GM19397 (cell line): ENCODE measurements around the gene GGT7.
"Not testable (repeated sequence)": the region's sequence is repeated elsewhere in the genome, so short reads cannot be mapped to it uniquely, and the experiment has no call there.

Experiments used
- ATAC-seq: cut with Tn5 transposase; IDR thresholded peaks from one replicate; pipeline ENCODE4 v1.9.1; 2021; ENCODE audit warnings: mild to moderate bottlenecking, moderate library complexity; ENCODE audit not compliant: unreplicated experiment

Gene GGT7

GRCh38 chr20:34849778-34850177, 22.9 kb downstream of the GGT7 start:
- ATAC-seq, result no peak

GRCh38 chr20:34848597-34848996, 24.1 kb downstream of the GGT7 start:
- ATAC-seq, result no peak

GRCh38 chr20:34843421-34843820, 29.2 kb downstream of the GGT7 start:
- no peak for ATAC-seq

GRCh38 chr20:34842143-34842542, 30.5 kb downstream of the GGT7 start:
- ATAC-seq, result no peak

GRCh38 chr20:34834459-34834893, 38.2 kb downstream of the GGT7 start:
- ATAC-seq, result no peak

GRCh38 chr20:34831936-34832335, 40.7 kb downstream of the GGT7 start:
- no peak for ATAC-seq

GRCh38 chr20:34829191-34829590, 43.5 kb downstream of the GGT7 start:
- ATAC-seq, result no peak

GRCh38 chr20:34825530-34826362, 46.9 kb downstream of the GGT7 start, which contains the start of gene NCOA6:
Gene NCOA6 (minus strand): TSS chr20:34825651. CDS start chr20:34782355, 43,296 bp downstream.
- peak; percentile 51 for ATAC-seq

GRCh38 chr20:34824806-34825529, 47.7 kb downstream of the GGT7 start:
- peak; percentile 82 for ATAC-seq

GRCh38 chr20:34824452-34824805, 48.2 kb downstream of the GGT7 start:
- no peak for ATAC-seq

- no peak for ATAC-seq
Observed at GRCh38 chr20:34824026-34824425, 48.6 kb downstream of the GGT7 start.

- ATAC-seq, result no peak
Observed at GRCh38 chr20:34820805-34821578, 51.7 kb downstream of the GGT7 start.

GRCh38 chr20:34817801-34818200, 54.9 kb downstream of the GGT7 start:
- ATAC-seq, result no peak

- no peak for ATAC-seq
Observed at GRCh38 chr20:34817072-34817471, 55.6 kb downstream of the GGT7 start.

- no peak for ATAC-seq
Observed at GRCh38 chr20:34815636-34816035, 57.0 kb downstream of the GGT7 start.

- no peak for ATAC-seq
Observed at GRCh38 chr20:34808583-34808982, 64.1 kb downstream of the GGT7 start.

GRCh38 chr20:34807944-34808465, 64.7 kb downstream of the GGT7 start:
- ATAC-seq, result not testable (repeated sequence)

GRCh38 chr20:34806255-34806654, 66.4 kb downstream of the GGT7 start:
- ATAC-seq, result no peak

GRCh38 chr20:34798871-34799270, 73.8 kb downstream of the GGT7 start:
- ATAC-seq, result no peak

- no peak for ATAC-seq
Observed at GRCh38 chr20:34798328-34798727, 74.3 kb downstream of the GGT7 start.
